ENCODE results near the gene CGNL1.

CGNL1 gene

GRCh38 chr15:57525581-57525980 is 149.3 kb downstream of the CGNL1 start:
- DNase-seq (ENCODE audit: low read depth, low spot score), result no peak

GRCh38 chr15:57526076-57526475 is 149.8 kb downstream of the CGNL1 start:
- no peak for DNase-seq (ENCODE audit: low read depth, low spot score)

GRCh38 chr15:57526615-57527014 is 150.3 kb downstream of the CGNL1 start:
- DNase-seq (ENCODE audit: low read depth, low spot score), result no peak

- no peak for DNase-seq (ENCODE audit: low read depth, low spot score)
Observed at GRCh38 chr15:57527382-57528091, 151.2 kb downstream of the CGNL1 start.

GRCh38 chr15:57528940-57529565 is 152.7 kb downstream of the CGNL1 start:
- DNase-seq (ENCODE audit: low read depth, low spot score), result no peak

GRCh38 chr15:57529748-57530147 is 153.4 kb downstream of the CGNL1 start:
- DNase-seq (ENCODE audit: low read depth, low spot score), result no peak

GRCh38 chr15:57532731-57533447 is 156.6 kb downstream of the CGNL1 start:
- DNase-seq (ENCODE audit: low read depth, low spot score), result no peak

GRCh38 chr15:57533448-57533799 is 157.1 kb downstream of the CGNL1 start:
- DNase-seq (ENCODE audit: low read depth, low spot score), result no peak

- DNase-seq (ENCODE audit: low read depth, low spot score), result no peak
Observed at GRCh38 chr15:57534281-57534680, 158.0 kb downstream of the CGNL1 start.

- DNase-seq (ENCODE audit: low read depth, low spot score), result no peak
Observed at GRCh38 chr15:57537072-57537471, 160.8 kb downstream of the CGNL1 start.

GRCh38 chr15:57537488-57538264 is 161.4 kb downstream of the CGNL1 start:
- no peak for DNase-seq (ENCODE audit: low read depth, low spot score)

GRCh38 chr15:57538265-57538529 is 161.9 kb downstream of the CGNL1 start:
- DNase-seq (ENCODE audit: low read depth, low spot score), result no peak

- no peak for DNase-seq (ENCODE audit: low read depth, low spot score)
Observed at GRCh38 chr15:57538821-57539220, 162.5 kb downstream of the CGNL1 start.

GRCh38 chr15:57540211-57540610 is 163.9 kb downstream of the CGNL1 start:
- DNase-seq (ENCODE audit: low read depth, low spot score), result no peak

- DNase-seq (ENCODE audit: low read depth, low spot score), result no peak
Observed at GRCh38 chr15:57540736-57541135, 164.4 kb downstream of the CGNL1 start.

GRCh38 chr15:57541271-57541670 is 165.0 kb downstream of the CGNL1 start:
- no peak for DNase-seq (ENCODE audit: low read depth, low spot score)

GRCh38 chr15:57541805-57542504 is 165.7 kb downstream of the CGNL1 start:
- DNase-seq (ENCODE audit: low read depth, low spot score), result no peak

GRCh38 chr15:57542505-57542817 is 166.2 kb downstream of the CGNL1 start:
- DNase-seq (ENCODE audit: low read depth, low spot score), result no peak

GRCh38 chr15:57544848-57545480 is 168.7 kb downstream of the CGNL1 start:
- no peak for DNase-seq (ENCODE audit: low read depth, low spot score)

GRCh38 chr15:57545995-57546394 is 169.7 kb downstream of the CGNL1 start:
- no peak for DNase-seq (ENCODE audit: low read depth, low spot score)

GRCh38 chr15:57547243-57547755 is 171.0 kb downstream of the CGNL1 start:
- DNase-seq (ENCODE audit: low read depth, low spot score), result no peak
